HG02981 (cell line): Measurements from ENCODE around the gene SLBP.

Experiments
- ATAC-seq: cut with Tn5 transposase; IDR thresholded peaks from one replicate; pipeline ENCODE4 v1.9.1; 2021; ENCODE audit warnings: mild to moderate bottlenecking, moderate library complexity; ENCODE audit not compliant: unreplicated experiment

Gene SLBP

GRCh38 chr4:1749370-1749769, 37.3 kb upstream of the SLBP start:
- no peak for ATAC-seq

DNA sequence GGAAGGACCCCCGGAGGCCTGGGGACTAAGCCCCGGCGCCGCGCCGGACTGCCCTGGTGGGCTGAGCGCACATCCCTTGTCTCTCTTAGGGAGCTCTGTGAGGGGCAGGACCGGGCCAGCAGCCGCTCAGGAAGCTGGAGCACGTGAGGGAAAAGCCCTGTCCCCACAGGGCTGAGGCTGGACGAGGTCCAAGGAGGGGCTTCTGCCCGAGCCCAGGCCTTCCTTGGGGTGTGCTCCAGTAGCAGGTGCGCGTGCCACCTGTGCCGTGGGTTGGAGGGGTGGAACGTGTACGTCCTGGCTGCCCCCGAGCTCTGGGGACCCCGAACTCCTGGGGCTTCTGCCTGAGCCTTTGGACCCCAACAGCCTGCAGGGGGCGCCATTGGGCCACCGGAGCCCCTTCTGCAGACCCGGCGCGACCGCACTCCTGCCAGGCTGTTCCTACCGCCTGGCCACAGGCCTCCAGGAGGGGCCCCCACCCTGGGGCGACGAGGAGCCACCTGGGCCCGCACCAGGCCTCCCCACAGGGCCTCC, 36.4 kb upstream of the SLBP start:
- ATAC-seq, result no peak

DNA sequence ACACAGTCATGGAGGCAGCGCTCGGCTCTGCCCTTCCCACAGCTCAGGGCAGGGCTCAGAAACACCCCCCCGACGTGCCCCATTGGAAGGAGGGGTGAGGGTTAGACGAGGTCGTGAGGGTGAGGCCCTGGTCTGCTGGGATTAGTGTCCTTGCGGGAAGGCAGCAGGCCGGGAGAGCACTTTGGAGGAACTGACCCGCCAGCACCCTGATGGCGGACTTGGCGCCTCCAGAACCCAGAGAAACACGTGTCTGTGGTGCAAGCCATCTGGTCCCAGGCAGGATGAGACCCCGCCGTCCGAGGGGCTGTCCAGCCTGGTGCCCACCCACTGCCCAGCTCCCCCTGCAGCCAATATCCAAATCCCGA, 35.5 kb upstream of the SLBP start:
- ATAC-seq, result no peak

DNA sequence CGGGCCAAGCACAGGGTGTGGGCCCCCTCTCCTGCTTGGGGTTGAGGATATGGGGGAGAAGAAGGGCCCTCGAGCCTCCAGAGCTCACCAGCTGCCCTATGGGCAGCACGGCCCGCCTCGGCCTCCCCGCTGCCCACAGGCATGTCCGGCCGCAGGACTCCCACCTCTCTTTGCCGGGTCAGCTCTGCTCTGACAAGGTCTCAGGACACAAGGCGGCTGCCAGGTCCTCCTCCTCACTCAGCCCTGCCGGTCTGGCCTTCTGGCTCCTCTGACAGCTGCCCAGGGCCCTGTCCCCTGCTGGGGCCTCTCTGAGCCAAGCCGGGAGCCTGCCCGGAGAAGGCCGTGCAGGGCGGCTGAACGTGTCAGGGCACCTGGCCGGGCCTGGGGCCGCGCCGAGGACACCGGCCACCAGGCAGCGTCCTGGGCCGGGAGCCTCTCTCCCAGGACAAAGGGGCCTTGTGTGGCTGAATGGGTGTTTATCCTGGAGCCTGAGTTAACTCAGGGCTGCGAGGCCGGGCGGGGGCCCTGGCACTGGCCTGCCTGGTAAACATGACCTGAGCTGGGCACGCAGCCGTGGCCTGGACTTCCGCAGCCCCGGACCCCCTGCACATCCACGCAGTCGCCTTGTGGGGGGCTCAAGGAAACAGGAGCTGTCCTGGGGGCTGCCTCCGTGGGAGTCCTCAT, 34.9 kb upstream of the SLBP start:
- no peak for ATAC-seq

DNA sequence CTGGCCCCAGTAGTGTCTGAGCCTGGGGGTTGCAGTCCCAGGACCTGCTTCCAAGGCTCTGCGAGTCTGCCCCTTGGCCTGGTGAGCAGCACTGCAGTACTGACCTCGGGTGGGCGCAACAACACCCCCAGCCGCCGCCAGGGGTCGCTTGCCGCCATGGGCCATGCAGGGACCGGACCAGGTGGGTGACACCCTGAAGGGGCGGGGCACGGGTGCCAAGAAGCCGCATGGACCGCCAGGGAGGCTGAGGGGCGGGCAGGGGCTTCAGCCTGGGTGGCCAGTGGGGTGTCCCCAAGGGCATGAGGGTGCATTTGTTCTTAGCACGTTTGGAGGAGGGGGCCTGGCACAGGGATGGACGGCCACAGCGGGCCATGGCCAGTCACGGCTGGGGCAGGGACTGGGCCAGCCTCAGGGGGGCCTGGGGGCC, 34.2 kb upstream of the SLBP start:
- ATAC-seq, result peak; percentile 66

- no peak for ATAC-seq
Measured at GRCh38 chr4:1745697-1746096, 33.6 kb upstream of the SLBP start.

DNA sequence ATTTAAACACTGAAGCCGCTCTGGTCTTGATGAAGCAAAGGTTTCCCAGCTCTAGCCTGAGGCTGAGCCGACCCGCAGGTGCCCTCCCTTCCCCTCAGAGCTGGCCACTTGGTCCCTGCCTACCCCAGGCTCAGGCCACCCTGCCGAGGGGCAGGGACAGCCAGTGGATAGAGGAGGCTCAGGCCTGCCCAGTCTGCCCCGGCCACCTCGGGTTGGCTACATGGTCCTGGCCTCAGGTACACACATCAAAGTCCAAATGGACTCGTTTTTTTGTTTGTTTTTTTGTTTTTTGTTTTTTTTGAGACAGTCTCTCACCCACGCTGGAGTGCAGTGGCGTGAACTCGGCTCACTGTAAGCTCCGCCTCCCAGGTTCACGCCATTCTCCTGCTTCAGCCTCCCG, 33.0 kb upstream of the SLBP start:
- no peak for ATAC-seq

DNA sequence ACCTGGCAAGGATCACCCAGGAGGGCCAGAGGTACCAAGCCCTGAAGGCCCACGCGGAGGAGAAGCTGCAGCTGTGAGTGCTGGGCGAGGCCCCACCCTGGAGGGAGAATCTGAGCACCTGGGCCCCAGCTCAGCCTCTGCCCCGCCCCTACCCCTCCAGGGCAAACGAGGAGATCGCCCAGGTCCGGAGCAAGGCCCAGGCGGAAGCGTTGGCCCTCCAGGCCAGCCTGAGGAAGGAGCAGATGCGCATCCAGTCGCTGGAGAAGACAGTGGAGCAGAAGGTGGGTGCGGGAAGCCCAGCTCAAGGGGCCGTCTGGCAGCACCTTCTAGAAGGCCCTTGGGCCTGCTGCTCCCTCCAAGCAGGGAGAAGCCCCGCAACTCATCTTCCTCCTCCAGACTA, 32.4 kb upstream of the SLBP start:
- no peak for ATAC-seq

GRCh38 chr4:1743975-1744374, 31.9 kb upstream of the SLBP start:
- no peak for ATAC-seq

GRCh38 chr4:1743551-1743950, 31.4 kb upstream of the SLBP start:
- ATAC-seq, result no peak

GRCh38 chr4:1741208-1741607, 29.1 kb upstream of the SLBP start:
- no peak for ATAC-seq

GRCh38 chr4:1740021-1740545, 28.0 kb upstream of the SLBP start:
- ATAC-seq, result no peak

GRCh38 chr4:1739358-1739757, 27.2 kb upstream of the SLBP start:
- no peak for ATAC-seq

- no peak for ATAC-seq
Measured at GRCh38 chr4:1738410-1738809, 26.3 kb upstream of the SLBP start.

DNA sequence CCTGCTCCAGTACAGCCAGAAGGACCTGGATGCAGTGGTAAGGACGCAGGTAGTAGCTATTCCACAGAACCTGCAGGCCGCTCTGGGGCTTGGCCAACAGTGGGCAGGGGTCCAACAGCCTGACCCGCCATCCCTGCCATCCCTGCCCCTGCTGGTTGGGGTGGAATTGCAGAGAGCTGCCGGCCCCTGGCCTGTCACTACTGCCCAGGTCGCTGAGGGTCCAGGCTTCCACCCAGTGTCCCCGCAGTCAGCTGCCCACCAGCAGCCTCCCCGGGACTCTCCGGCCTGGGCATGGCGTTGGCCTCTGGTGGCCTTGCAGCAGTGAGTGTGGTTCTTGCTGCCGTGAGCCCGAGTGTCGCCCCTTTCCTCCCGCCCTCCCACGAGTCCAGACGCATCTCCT, 25.5 kb upstream of the SLBP start:
- ATAC-seq, result no peak

DNA sequence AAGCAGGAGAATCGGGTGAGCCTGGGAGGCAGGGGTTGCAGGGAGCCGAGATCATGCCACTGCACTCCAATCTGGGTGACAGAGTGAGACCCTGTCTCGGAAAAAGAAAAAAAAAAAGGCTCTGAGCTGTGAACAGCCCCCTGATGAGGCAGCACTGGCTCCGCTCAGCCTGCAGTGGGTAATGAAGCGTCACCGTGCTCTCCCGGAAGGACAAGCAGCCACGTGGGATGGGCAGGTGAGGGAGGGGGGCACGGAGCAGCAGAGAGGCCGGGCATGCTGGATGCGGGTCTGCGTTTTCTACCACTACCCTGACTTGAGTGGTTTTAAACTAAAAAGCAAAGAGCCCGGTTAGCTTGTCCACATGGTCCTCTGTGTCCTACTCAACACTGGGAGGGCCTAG, 24.7 kb upstream of the SLBP start:
- ATAC-seq, result no peak

DNA sequence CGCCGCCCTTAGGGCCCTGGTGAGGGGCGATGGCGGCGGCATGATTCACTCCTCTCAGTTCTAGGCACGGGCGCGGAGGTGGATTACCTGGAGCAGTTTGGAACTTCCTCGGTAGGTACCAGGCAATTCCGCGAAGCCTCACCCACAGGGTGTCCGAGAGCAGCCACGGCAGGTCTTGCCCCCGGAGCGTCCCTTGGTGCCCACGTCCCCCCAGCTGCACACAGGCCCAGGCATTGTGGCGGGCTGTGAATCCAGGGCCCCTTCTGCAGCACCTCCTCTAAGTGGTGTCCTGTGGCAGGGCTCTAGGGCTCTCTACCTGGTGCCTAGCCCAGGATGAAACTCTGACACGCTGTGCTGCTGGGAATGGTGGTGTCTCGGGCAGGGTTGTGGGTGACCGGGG, 23.1 kb upstream of the SLBP start:
- ATAC-seq, result no peak

DNA sequence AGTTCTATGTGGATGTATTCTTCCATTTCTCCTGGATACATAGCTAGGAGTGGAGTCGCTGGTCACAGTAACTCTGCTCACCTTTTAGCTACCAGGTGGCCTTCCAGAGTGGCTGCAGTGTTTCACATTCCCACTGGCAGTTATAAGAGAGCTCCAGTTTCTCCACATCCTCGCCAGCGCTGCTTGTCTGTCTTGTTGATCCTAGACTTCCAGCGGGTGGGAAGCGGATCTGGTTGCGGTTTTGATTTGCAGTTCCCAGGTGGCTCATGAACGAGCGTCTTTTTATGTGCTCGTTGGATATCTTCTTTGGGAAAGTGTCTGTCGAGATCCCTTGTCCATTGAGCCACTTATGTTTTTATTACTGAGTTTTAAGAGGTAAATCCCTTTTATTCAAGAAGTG, 20.8 kb upstream of the SLBP start:
- no peak for ATAC-seq

- no peak for ATAC-seq
Measured at GRCh38 chr4:1731180-1731579, 19.1 kb upstream of the SLBP start.

- no peak for ATAC-seq
Measured at GRCh38 chr4:1730532-1731135, 18.5 kb upstream of the SLBP start.

DNA sequence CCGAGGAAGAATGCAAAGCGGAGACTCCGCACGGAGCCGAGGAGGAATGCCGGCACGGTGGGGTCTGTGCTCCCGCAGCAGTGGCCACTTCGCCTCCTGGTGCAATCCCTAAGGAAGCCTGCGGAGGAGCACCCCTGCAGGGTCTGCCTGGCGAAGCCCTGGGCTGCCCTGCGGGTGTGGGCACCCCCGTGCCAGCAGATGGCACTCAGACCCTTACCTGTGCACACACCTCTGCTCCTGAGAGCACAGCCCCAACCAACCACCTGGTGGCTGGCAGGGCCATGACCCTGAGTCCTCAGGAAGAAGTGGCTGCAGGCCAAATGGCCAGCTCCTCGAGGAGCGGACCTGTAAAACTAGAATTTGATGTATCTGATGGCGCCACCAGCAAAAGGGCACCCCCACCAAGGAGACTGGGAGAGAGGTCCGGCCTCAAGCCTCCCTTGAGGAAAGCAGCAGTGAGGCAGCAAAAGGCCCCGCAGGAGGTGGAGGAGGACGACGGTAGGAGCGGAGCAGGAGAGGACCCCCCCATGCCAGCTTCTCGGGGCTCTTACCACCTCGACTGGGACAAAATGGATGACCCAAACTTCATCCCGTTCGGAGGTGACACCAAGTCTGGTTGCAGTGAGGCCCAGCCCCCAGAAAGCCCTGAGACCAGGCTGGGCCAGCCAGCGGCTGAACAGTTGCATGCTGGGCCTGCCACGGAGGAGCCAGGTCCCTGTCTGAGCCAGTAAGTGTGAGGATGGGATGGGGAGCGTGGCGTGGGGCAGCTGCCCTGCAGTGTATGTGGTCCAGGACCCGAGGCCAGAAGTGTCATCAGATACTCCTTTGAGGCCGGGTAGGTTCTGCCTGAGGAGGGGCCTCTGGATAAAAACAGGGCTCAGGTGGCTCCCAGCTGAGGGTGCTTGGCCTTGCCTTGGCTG, 16.2 kb upstream of the SLBP start:
- ATAC-seq, result no peak
